Activated naive CD4-positive, alpha-beta T cell treated with anti-CD3 and anti-CD28 coated beads for 36 hours (primary cell): Measurements from ENCODE around the gene NLGN2. TPM values are rescaled to one million over a fixed set of nuclear protein-coding genes. Genes with fewer than 3 reads are reported as not detected.

Source experiments
- CTCF ChIA-PET: fragments of 350-600 bp; sonication (Branson Sonifier 250); formaldehyde crosslinking; loops from one replicate; lab custom pipeline; 2021; ENCODE audit warnings: antibody characterized with exemption; lab: Charles Lee
- DNase-seq: peaks from one replicate; pipeline ENCODE4 v3.0.0-alpha.2; 2020
- H3K27ac Mint-ChIP-seq: one replicate; pipeline ENCODE4 v1.8.0; 2021; ENCODE audit warnings: mild to moderate bottlenecking, mixed read lengths
- H3K27me3 Mint-ChIP-seq: one replicate; pipeline ENCODE4 v1.8.0; 2021; ENCODE audit warnings: low read depth, mixed read lengths
- H3K36me3 Mint-ChIP-seq: one replicate; pipeline ENCODE4 v1.8.0; 2021; ENCODE audit warnings: low read depth, mixed read lengths
- H3K4me1 Mint-ChIP-seq: one replicate; pipeline ENCODE4 v1.8.0; 2021; ENCODE audit warnings: low read depth, mixed read lengths
- H3K4me3 Mint-ChIP-seq: one replicate; pipeline ENCODE4 v1.8.0; 2021; ENCODE audit warnings: mild to moderate bottlenecking, moderate library complexity, mixed read lengths
- H3K9me3 Mint-ChIP-seq: one replicate; pipeline ENCODE4 v1.8.0; 2021; ENCODE audit warnings: mixed read lengths
- intact Hi-C: fragments of 100-400 bp; cut with micrococcal nuclease; formaldehyde crosslinking; loops from one replicate; pipeline ENCODE4 v1.15.1; 2023
- total RNA-seq, 2 experiments: library from RNA; stranded (reverse); gene quantifications; one replicate each; pipeline ENCODE4 v1.2.3, GENCODE V29; 2021

The NLGN2 gene
- total RNA-seq, 2 experiments from 2014 or later: 7.7 to 8.9 TPM

- Mint-ChIP-seq H3K36me3 (no peaks in the 10 kb centered on the region), H3K27me3 (peaks cover 35% of the 10 kb centered on the region), H3K4me3 (no peak within 1 kb of the TSS), H3K27ac (no peak within 1 kb of the TSS), H3K9me3 (peaks cover 3% of the 10 kb centered on the region), H3K4me1 (peaks cover 4% of the 10 kb centered on the region)
- no peak for DNase-seq
- intact Hi-C loops: no loop called here
- CTCF ChIA-PET: interaction anchor here (1.1 to 1.6 kb wide), 2 partner anchors 25 to 133 kb away, joined by 3 to 5 read pairs; no protein-coding TSS in a partner anchor
These were observed 26.6 kb upstream of the NLGN2 start, which contains the start of gene TNK1 for GRCh38 chr17:7380855-7381683. Gene TNK1, plus strand, starts transcription at chr17:7381089. Its CDS starts 1,838 bp downstream, at chr17:7382927.

- peaks cover 4% of the 10 kb centered on the region for H3K4me1 Mint-ChIP-seq
- H3K4me3 Mint-ChIP-seq: no peak overlapping the region
- H3K9me3 Mint-ChIP-seq: peaks cover 3% of the 10 kb centered on the region
- CTCF ChIA-PET: interaction anchor here (0.6 to 2.4 kb wide), 2 partner anchors 10 to 178 kb away, joined by 3 to 6 read pairs; no protein-coding TSS in a partner anchor
- peaks cover 30% of the 10 kb centered on the region for H3K27me3 Mint-ChIP-seq
- no peaks in the 10 kb centered on the region for H3K36me3 Mint-ChIP-seq
- intact Hi-C loops: no loop called here
- no peak overlapping the region for H3K27ac Mint-ChIP-seq
- DNase-seq: no peak
These were observed 24.7 kb upstream of the NLGN2 start for GRCh38 chr17:7382901-7383300.

GRCh38 chr17:7383371-7383741 lies 24.3 kb upstream of the NLGN2 start:
- Mint-ChIP-seq H3K27ac (no peak overlapping the region), H3K36me3 (no peaks in the 10 kb centered on the region), H3K9me3 (peaks cover 3% of the 10 kb centered on the region), H3K27me3 (peaks cover 30% of the 10 kb centered on the region), H3K4me3 (peak overlapping the region; percentile 70), H3K4me1 (peaks cover 4% of the 10 kb centered on the region)
- CTCF ChIA-PET: interaction anchor here (0.6 to 2.4 kb wide), 2 partner anchors 10 to 177 kb away, joined by 3 to 6 read pairs; no protein-coding TSS in a partner anchor
- DNase-seq: no peak
- intact Hi-C loops: no loop called here

GRCh38 chr17:7383742-7384488 lies 23.7 kb upstream of the NLGN2 start:
- Mint-ChIP-seq H3K36me3 (no peaks in the 10 kb centered on the region), H3K4me3 (peak overlapping the region; percentile 70), H3K9me3 (peaks cover 3% of the 10 kb centered on the region), H3K27ac (peak overlapping the region; percentile 47), H3K4me1 (peaks cover 4% of the 10 kb centered on the region), H3K27me3 (peaks cover 30% of the 10 kb centered on the region)
- intact Hi-C loops: loop anchor here (1.0 kb wide), 2 partner anchors 10 to 51 kb away; partner anchors contain the start of genes PLSCR3 and TMEM102
- peak; percentile 74 for DNase-seq
- CTCF ChIA-PET: interaction anchor here (0.7 to 2.4 kb wide), 3 partner anchors 10 to 300 kb away, joined by 3 to 6 read pairs (median 3); no protein-coding TSS in a partner anchor

- no peaks in the 10 kb centered on the region for H3K36me3 Mint-ChIP-seq
- no peak for DNase-seq
- H3K4me1 Mint-ChIP-seq: peaks cover 4% of the 10 kb centered on the region
- H3K27me3 Mint-ChIP-seq: peaks cover 23% of the 10 kb centered on the region
- CTCF ChIA-PET: interaction anchor here (0.7 to 2.4 kb wide), 3 partner anchors 9 to 299 kb away, joined by 3 to 6 read pairs (median 3); no protein-coding TSS in a partner anchor
- intact Hi-C loops: loop anchor here (1.0 kb wide), 2 partner anchors 10 to 51 kb away; partner anchors contain the start of genes PLSCR3 and TMEM102
- H3K27ac Mint-ChIP-seq: peak overlapping the region; percentile 65
- H3K9me3 Mint-ChIP-seq: no peaks in the 10 kb centered on the region
- peak overlapping the region; percentile 70 for H3K4me3 Mint-ChIP-seq
These were observed 23.1 kb upstream of the NLGN2 start for GRCh38 chr17:7384489-7385081.

GRCh38 chr17:7388856-7389255 lies 18.8 kb upstream of the NLGN2 start:
- DNase-seq: no peak
- no peaks in the 10 kb centered on the region for H3K9me3 Mint-ChIP-seq
- H3K4me1 Mint-ChIP-seq: peaks cover 29% of the 10 kb centered on the region
- peaks cover 4% of the 10 kb centered on the region for H3K36me3 Mint-ChIP-seq
- intact Hi-C loops: no loop called here
- H3K27me3 Mint-ChIP-seq: no peaks in the 10 kb centered on the region
- CTCF ChIA-PET: interaction anchor here (0.7 to 1.3 kb wide), 3 partner anchors 33 to 172 kb away, joined by 3 to 5 read pairs (median 5); no protein-coding TSS in a partner anchor
- H3K27ac Mint-ChIP-seq: no peak overlapping the region
- no peak overlapping the region for H3K4me3 Mint-ChIP-seq

GRCh38 chr17:7389924-7390910 lies 17.4 kb upstream of the NLGN2 start:
- Mint-ChIP-seq H3K9me3 (no peaks in the 10 kb centered on the region), H3K36me3 (peaks cover 4% of the 10 kb centered on the region), H3K4me3 (no peak overlapping the region), H3K27me3 (no peaks in the 10 kb centered on the region), H3K27ac (no peak overlapping the region), H3K4me1 (peaks cover 30% of the 10 kb centered on the region)
- no peak for DNase-seq
- intact Hi-C loops: loop anchor here (5.0 kb wide), 1 partner anchor 33 kb away; the partner anchor contains the start of gene TMEM95
- CTCF ChIA-PET: interaction anchor here (0.6 to 1.2 kb wide), 3 partner anchors 35 to 167 kb away, joined by 3 to 5 read pairs (median 3); no protein-coding TSS in a partner anchor

GRCh38 chr17:7391307-7391706 lies 16.3 kb upstream of the NLGN2 start:
- H3K9me3 Mint-ChIP-seq: no peaks in the 10 kb centered on the region
- DNase-seq: no peak
- no peaks in the 10 kb centered on the region for H3K27me3 Mint-ChIP-seq
- H3K36me3 Mint-ChIP-seq: peaks cover 4% of the 10 kb centered on the region
- intact Hi-C loops: loop anchor here (5.0 kb wide), 1 partner anchor 34 kb away; the partner anchor contains the start of gene TMEM95
- CTCF ChIA-PET: no interaction called here
- H3K4me3 Mint-ChIP-seq: no peak overlapping the region
- peaks cover 30% of the 10 kb centered on the region for H3K4me1 Mint-ChIP-seq
- no peak overlapping the region for H3K27ac Mint-ChIP-seq

- DNase-seq: no peak
- H3K9me3 Mint-ChIP-seq: no peaks in the 10 kb centered on the region
- CTCF ChIA-PET: interaction anchor here (0.6 to 1.0 kb wide), 5 partner anchors 8 to 51 kb away, joined by 3 to 4 read pairs (median 4); no protein-coding TSS in a partner anchor
- no peak overlapping the region for H3K27ac Mint-ChIP-seq
- H3K36me3 Mint-ChIP-seq: peaks cover 4% of the 10 kb centered on the region
- peaks cover 30% of the 10 kb centered on the region for H3K4me1 Mint-ChIP-seq
- no peaks in the 10 kb centered on the region for H3K27me3 Mint-ChIP-seq
- H3K4me3 Mint-ChIP-seq: peak overlapping the region; percentile 95
- intact Hi-C loops: loop anchor here (5.0 kb wide), 1 partner anchor 36 kb away; the partner anchor contains the start of gene TMEM95
These were observed 14.7 kb upstream of the NLGN2 start for GRCh38 chr17:7392696-7393612.
